Right ventricle myocardium inferior (tissue), 1 donor: ENCODE results near the gene SEC61B. TPM values are rescaled to one million over a fixed set of nuclear protein-coding genes. Genes with fewer than 3 reads are reported as not detected.
"Not testable (repeated sequence)": the region's sequence is repeated elsewhere in the genome, so short reads cannot be mapped to it uniquely, and the experiment has no call there.

ENCODE experiments used
- ATAC-seq: fragments of 200-7000 bp; cut with Tn5 transposase; one replicate; pipeline ENCODE4 v1.9.1; 2020; ENCODE audit warnings: mild to moderate bottlenecking, moderate library complexity
- DNase-seq: peaks from one replicate; pipeline ENCODE4 v3.0.0; 2021; ENCODE audit errors: missing footprints
- intact Hi-C: fragments of 100-400 bp; cut with DNase I; formaldehyde crosslinking; loops from one replicate; pipeline ENCODE4 v1.11.0; 2022
- total RNA-seq: library from RNA; stranded (reverse); fragmentation: NEBNext Ultra II Directional; extraction: Animal tissue kit (Norgen Biotek cat#: 25700); gene quantifications from one replicate; pipeline ENCODE4 v1.2.1, GENCODE V29; 2021
- donor health status: DM: no; HTN: yes; CAD: no; lungs with severe emphysema.

Gene SEC61B
- total RNA-seq, 1 donor from 2014 or later = 49.6 TPM

- ATAC-seq (no peak), DNase-seq (no peak)
- intact Hi-C loops = loop anchor here (2.0 to 10.0 kb wide), 2 partner anchors 597 to 679 kb away; partner anchors contain the start of gene STX17
These were observed 4.0 kb downstream of the SEC61B start for GRCh38 chr9:99226054-99226453.

DNA sequence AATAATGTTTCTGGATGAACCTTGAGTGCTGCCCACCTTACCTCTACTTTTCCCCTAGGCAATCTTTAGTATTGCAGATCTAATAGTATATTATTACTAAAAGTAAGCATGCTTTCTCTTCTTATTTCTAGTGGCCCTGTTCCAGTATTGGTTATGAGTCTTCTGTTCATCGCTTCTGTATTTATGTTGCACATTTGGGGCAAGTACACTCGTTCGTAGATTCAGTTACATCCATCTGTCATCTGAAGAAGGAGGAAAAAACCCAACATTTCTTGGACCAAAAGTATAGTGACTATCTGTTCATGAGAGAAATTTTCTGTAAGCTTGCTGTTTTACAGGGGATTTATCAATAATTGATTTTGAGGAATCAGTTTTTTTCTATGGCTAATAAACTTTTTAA is 8.1 kb downstream of the SEC61B start:
- ATAC-seq = no peak
- intact Hi-C loops = no loop called here
- no peak for DNase-seq

DNA sequence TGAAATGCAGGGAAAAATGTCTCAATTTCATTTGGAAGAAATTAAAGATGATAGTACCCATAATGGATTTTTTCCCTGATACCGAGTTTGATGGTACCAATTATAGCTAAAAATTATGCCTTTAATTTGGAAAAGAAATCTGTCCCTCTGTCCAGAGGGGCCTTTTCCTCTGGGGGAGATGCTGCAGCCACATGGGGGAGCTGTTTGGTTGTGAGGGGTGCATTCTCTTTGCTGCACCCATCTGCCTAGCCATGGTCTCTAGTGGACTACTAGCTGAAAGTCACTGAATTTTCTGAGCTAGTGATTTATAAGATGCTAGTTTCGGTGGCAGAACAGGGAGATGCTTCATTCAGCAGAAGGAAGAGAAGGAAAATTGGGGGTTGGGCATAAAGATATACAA is 9.6 kb downstream of the SEC61B start:
- ATAC-seq (peak; percentile 56), DNase-seq (no peak)
- intact Hi-C loops = no loop called here

- intact Hi-C loops = no loop called here
- ATAC-seq = peak; percentile 35
These were observed 12.5 kb downstream of the SEC61B start for GRCh38 chr9:99234618-99235017.

GRCh38 chr9:99235069-99235468 is 13.0 kb downstream of the SEC61B start:
- intact Hi-C loops = no loop called here
- DNase-seq (no peak), ATAC-seq (no peak)

More at GRCh38 chr9:99234618-99235017, 12.5 kb downstream of the SEC61B start:
- no peak for DNase-seq

GRCh38 chr9:99235926-99236634 is 14.0 kb downstream of the SEC61B start:
- intact Hi-C loops = no loop called here
- ATAC-seq (no peak), DNase-seq (no peak)

DNA sequence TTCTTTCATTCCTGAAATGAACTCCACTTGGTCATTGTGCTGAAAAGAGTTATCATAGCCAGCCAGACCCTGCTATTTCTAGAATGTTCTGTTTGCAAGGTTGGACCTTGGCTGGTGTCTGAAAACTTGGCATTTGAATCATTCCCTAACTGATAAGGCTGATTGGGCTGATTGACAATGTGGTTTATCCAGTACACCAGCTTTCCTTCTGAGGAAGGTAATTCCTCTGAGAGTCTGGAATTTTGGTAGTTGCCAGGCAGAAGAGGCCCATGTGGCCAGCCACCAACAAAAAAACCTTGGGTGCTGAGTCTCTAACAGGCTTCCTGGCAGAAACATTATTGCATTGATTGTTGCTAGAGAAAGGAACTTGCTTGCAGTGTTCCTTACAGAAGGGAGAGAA is 15.3 kb downstream of the SEC61B start:
- DNase-seq = no peak
- ATAC-seq = no peak
- intact Hi-C loops = no loop called here

GRCh38 chr9:99237849-99238248 is 15.8 kb downstream of the SEC61B start:
- DNase-seq, intact Hi-C loops, ATAC-seq: not testable (repeated sequence)

DNA sequence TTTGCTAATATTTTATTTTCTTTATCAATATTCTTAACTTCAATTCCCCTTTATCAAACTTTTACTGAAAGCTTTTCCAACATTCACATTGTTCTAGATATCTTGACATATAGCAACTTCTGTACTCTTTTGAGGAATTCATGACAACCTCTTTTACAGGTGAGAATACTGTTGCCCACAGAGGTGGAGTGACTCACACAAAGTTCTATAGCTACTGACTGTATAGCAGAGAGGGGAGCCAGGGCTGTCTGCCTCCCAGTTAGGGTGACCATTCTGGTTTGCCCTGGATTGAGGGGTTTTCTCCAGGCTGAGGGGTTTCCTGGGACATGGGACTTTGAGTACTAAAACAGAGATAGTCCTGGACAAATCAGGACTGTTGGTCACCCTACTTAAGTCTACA is 16.2 kb downstream of the SEC61B start:
- DNase-seq (no peak), ATAC-seq (no peak)
- intact Hi-C loops = no loop called here

DNA sequence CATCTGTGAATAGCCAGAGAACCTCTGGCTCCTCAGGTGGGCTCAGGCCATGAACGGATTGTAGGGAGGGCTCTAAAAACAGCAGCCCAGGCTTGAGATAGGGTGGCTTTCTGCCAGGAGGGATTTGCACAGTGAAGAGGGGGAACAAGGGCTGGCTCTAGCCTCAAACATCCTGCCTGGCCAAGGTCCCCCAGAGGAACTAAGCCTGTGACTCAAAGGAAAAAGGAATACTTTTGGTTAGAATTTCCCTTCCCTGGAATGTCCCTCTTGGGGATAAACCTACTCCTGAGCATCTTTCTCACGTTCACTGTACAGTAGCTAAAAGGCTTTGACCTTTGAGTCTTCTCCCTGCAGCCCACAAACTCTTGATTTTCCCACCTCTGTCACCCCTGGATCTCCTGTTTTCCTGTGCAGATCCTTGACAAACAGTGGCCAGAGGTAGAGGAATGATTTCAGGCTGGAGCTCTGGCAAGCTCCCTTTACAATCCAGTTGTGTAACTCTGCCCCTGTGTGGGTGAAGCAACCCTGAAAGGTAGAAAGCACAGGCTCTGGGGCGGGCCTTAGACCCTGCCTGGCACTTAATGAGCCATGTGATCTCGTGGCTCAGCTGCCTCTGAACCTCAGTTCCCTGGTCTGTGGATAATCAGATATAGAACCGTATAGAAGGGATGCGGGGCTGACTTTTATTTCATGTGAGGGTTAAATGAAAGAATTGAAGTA is 17.4 kb downstream of the SEC61B start:
- intact Hi-C loops = no loop called here
- ATAC-seq = peak; percentile 44
- DNase-seq = no peak

DNA sequence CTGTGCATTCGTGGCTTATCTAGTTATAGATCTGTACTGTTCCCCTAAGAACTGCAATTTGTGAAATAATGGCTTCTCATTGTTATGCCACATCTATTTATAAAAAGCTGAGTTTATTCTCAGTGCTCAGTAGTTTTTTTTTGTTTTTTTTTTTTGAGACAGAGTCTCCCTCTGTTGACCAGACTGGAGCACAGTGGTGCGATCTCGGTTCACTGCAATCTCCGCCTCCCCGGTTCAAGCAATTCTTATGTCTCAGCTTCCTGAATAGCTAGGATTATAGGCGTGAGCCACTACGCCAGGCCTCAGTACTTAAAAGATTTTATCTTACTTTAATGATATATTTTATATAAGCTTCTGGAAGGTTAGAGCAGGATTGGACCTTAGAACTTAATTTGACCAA is 19.0 kb downstream of the SEC61B start:
- intact Hi-C loops = no loop called here
- no peak for ATAC-seq
- no peak for DNase-seq

- ATAC-seq = no peak
- no peak for DNase-seq
- intact Hi-C loops = no loop called here
These were observed 22.5 kb downstream of the SEC61B start for GRCh38 chr9:99244344-99245260.

DNA sequence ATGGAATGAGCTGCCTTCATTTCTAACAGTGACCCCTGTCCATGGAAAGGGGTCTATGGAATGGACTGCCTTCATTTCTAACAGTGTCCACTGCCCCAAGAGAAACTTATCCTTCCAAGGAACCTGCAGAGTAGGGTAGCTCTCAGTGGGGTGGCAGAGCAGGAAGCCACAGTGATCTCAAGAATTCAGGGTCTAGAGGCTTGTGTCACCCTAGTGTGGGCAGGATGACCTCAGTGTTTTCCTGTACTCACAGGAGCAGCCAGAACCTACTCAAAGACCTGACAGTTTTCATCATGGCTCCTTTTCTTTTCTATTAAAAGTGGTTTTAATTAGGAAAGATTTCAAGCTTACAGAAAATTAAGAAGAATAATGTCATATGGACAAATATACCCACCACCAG is 27.5 kb downstream of the SEC61B start:
- intact Hi-C loops = no loop called here
- DNase-seq (no peak), ATAC-seq (no peak)

DNA sequence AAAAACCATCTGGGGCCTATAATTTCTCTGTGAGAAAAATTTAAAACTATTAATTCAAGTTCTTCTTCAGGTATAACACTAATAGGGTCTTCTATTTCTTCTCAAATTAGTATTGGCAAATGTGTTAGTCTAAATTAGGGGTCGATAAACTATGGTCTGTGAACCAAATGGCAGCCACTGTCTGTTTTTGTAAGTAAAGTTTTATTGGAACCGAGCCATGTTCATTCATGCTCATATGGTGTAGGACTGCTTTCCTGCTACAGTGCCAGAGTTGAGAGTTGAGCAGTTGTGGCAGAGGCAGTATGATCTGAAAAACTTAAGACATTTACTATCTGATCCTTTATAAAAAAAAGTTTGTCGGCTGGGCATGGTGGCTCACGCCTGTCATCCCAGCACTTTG is 29.1 kb downstream of the SEC61B start:
- no peak for DNase-seq
- no peak for ATAC-seq
- intact Hi-C loops = no loop called here

GRCh38 chr9:99253134-99253533 is 31.1 kb downstream of the SEC61B start:
- DNase-seq (no peak), ATAC-seq (no peak)
- intact Hi-C loops = no loop called here

- DNase-seq = no peak
- ATAC-seq = no peak
- intact Hi-C loops = no loop called here
These were observed 31.8 kb downstream of the SEC61B start for GRCh38 chr9:99253772-99254431.

DNA sequence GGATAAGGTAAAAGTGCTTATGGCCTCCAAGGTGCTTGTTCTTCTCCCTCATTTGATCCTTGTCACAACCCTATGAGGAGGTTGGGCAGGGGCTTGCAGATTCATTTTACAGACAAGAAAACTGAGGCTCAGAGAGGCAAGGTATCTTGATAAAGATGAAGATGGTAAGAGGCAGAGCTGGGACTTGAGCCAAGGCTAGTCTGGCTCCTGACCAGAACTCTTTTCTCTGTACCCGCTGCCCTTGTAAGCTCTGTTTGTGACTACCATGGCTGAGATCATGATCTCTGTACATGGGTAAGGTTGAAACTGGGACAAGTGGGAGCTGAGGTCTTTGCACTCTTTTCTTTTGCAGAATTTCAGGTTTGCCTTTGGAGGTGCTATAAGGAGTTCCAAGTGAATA is 33.6 kb downstream of the SEC61B start:
- no peak for DNase-seq
- ATAC-seq = no peak
- intact Hi-C loops = no loop called here

DNA sequence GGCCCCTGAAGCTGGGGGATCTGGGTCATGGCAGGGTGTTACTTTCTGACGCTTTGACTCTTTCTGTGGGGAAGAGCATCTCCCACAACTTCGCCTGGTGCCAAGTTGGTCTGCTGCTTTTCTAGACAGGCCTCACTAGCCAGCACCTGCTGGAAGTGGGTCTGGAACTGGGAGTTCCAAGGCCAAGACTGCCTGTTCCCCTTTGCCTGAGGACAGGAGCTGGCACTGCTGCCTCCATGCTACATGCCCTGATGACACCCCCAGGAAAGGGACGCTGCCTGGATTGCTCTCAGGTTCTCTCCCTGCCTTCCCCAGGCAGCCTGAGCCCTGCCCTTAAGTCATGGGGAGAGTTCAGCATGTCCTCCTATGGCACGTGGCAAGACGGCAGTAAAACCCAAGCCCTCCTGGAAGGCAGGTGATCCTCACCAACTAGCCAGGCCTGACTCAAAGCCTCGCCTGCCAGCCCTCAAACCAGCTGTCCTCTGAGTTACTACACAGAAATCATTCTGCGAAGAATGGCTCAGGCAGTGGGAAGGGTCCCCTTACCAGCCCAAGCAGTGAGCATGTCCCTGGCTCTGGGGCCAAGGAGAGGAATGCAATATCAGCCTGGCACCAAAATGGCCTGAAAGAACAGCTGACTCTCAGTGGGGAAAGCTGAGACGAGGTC is 35.8 kb downstream of the SEC61B start:
- intact Hi-C loops = loop anchor here (2.0 kb wide), 1 partner anchor 35 kb away; the partner anchor contains the start of gene SEC61B
- ATAC-seq (no peak), DNase-seq (no peak)
